Kidney (tissue), 14 donors: Measurements from ENCODE around the gene CALHM1. TPM values are rescaled to one million over a fixed set of nuclear protein-coding genes. Genes with fewer than 3 reads are reported as not detected.
A peak's percentile ranks its signal among the peaks of the same experiment; 100 is the strongest.

Experiments used
- DNase-seq, 5 donors: peaks; one replicate each; pipeline ENCODE4 v3.0.0-alpha.2; 2013 to 2020
- FAIRE-seq: peaks from 2 replicates; lab custom pipeline; 2012; peaks lifted over from hg19 to GRCh38; lab: Jason Lieb, UNC
- H3K27ac ChIP-seq, 2 donors: one replicate each; pipeline ENCODE4 v1.7.0; 2013; ENCODE audit warnings: low read depth in 2 of 2, low read length in 2 of 2, inconsistent platforms in 1 of 2
- H3K27me3 ChIP-seq: one replicate; pipeline ENCODE4 v1.7.1; 2013; ENCODE audit warnings: low read length, inconsistent platforms; ENCODE audit not compliant: control insufficient read depth, insufficient read depth
- H3K36me3 ChIP-seq, 3 donors: one replicate each; pipeline versions ENCODE4 v1.7.0 to v1.7.1; 2013; ENCODE audit warnings: low read length in 3 of 3, control low read depth in 1 of 3, inconsistent platforms in 1 of 3; ENCODE audit not compliant: insufficient read depth in 3 of 3, control insufficient read depth in 2 of 3
- H3K4me1 ChIP-seq, 3 donors: one replicate each; pipeline versions ENCODE4 v1.7.0 to v1.7.1; 2013; ENCODE audit warnings: low read length in 3 of 3, inconsistent platforms in 1 of 3, low read depth in 1 of 3; ENCODE audit not compliant: control insufficient read depth in 2 of 3, insufficient read depth in 2 of 3
- H3K4me3 ChIP-seq, 3 donors: one replicate each; pipeline versions ENCODE4 v1.7.0 to v1.8.1; 2013; ENCODE audit warnings: low read length in 3 of 3, control low read depth in 1 of 3, inconsistent platforms in 1 of 3
- H3K9ac ChIP-seq, 3 donors: one replicate each; pipeline versions ENCODE4 v1.7.0 to v1.7.1; 2013; ENCODE audit warnings: low read length in 3 of 3, control low read depth in 1 of 3, inconsistent platforms in 1 of 3
- H3K9me3 ChIP-seq, 3 donors: one replicate each; pipeline versions ENCODE4 v1.7.0 to v1.7.1; 2013; ENCODE audit warnings: low read length in 3 of 3, control low read depth in 1 of 3, inconsistent platforms in 1 of 3; ENCODE audit not compliant: control insufficient read depth in 2 of 3, insufficient read depth in 1 of 3
- intact Hi-C: fragments of 100-400 bp; cut with DNase I; formaldehyde crosslinking; loops from one replicate; pipeline ENCODE4 v1.11.1; 2022
- polyA plus RNA-seq: library from polyadenylated mRNA; stranded (reverse); fragments of 350-450 nt; fragmentation: Illumina TruSeq; extraction: RNeasy Lipid Tissue Mini Kit (QIAGEN cat#74804); gene quantifications from one replicate; pipeline ENCODE4 v1.2.3, GENCODE V29; 2014; ENCODE audit warnings: low read depth, low replicate concordance; ENCODE audit not compliant: insufficient read depth
- total RNA-seq: library from RNA; stranded (reverse); fragmentation: NEBNext Ultra II Directional; extraction: Animal tissue kit (Norgen Biotek cat#: 25700); gene quantifications from one replicate; pipeline ENCODE4 v1.2.1, GENCODE V29; 2021
- TF ChIP-seq, protein P1 (sequence below): IDR thresholded peaks from 3 replicates; pipeline ENCODE4 v1.5.1; 2012; ENCODE audit warnings: mild to moderate bottlenecking, moderate library complexity, borderline replicate concordance; ENCODE audit not compliant: insufficient read depth; ENCODE audit errors: extremely low read depth
- donor health status: control.
- donor health status: control.
- donor health status: control.
- donor health status: control.
- donor health status: control.
- donor health status: DM: yes; HTN: yes; CAD: no.
- donor health status: Normal renal cell carcinoma (clear cell type).

The CALHM1 gene
- total and polyA plus RNA-seq, 2 donors from 2014 or later, result not detected

DNA sequence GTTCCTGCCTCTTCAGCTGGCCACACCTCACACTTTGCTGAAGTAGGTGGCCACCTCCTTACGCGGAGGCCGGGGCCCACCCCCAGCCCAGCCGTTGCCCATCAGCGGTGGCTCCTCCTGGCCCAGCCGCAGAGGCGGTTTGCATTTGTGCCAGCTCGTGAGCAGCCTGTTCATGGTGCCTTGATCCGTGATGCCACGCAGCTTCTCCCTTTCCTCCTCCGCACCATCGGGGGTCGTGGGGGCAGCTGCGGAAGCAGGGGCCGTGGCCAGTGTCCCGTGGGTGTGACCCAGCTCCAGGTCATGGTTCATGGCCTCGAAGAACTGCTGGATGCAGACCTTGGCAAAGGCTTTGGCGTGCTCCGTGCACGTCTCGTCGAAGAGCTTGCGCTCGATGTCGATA lies 3.5 kb downstream of the CALHM1 start:
- Histone ChIP-seq H3K4me1 (peaks cover 0 to 12% (median 0%) of the 10 kb centered on the region in 3 donors), H3K36me3 (no peaks in the 10 kb centered on the region), H3K9me3 (no peaks in the 10 kb centered on the region), H3K27me3 (no peaks in the 10 kb centered on the region), H3K4me3 (no peak overlapping the region), H3K9ac (no peak overlapping the region), H3K27ac (no peak overlapping the region)
- intact Hi-C loops, result no loop called here
- DNase-seq, result no peak
- TF ChIP-seq, protein P1, sequence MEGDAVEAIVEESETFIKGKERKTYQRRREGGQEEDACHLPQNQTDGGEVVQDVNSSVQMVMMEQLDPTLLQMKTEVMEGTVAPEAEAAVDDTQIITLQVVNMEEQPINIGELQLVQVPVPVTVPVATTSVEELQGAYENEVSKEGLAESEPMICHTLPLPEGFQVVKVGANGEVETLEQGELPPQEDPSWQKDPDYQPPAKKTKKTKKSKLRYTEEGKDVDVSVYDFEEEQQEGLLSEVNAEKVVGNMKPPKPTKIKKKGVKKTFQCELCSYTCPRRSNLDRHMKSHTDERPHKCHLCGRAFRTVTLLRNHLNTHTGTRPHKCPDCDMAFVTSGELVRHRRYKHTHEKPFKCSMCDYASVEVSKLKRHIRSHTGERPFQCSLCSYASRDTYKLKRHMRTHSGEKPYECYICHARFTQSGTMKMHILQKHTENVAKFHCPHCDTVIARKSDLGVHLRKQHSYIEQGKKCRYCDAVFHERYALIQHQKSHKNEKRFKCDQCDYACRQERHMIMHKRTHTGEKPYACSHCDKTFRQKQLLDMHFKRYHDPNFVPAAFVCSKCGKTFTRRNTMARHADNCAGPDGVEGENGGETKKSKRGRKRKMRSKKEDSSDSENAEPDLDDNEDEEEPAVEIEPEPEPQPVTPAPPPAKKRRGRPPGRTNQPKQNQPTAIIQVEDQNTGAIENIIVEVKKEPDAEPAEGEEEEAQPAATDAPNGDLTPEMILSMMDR, result no peak
- no peak for FAIRE-seq

DNA sequence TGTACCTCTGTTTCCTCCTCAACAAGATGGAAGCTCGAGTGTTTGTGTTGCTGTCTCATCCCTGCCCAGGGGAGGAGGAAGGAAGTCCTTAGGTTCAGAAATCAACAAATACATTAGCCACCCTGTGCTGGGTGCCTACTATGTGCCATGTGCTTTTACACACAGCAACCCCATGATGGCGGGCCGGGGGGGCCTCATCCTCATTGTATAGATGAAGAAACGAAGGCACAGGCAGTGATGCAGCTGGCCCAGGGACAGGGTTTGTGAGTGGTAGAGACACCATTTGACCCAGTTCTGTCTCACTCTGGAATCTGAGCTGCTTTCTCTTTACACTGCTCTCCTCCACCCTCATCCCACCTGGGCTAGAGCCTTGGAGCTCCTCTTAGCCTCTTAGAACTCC lies 4.7 kb downstream of the CALHM1 start:
- Histone ChIP-seq H3K9ac (no peak overlapping the region), H3K4me3 (no peak overlapping the region), H3K36me3 (no peaks in the 10 kb centered on the region), H3K27ac (no peak overlapping the region), H3K9me3 (no peaks in the 10 kb centered on the region), H3K4me1 (peaks cover 0 to 19% (median 0%) of the 10 kb centered on the region in 3 donors), H3K27me3 (no peaks in the 10 kb centered on the region)
- no peak for FAIRE-seq
- TF ChIP-seq, protein P1, result no peak
- DNase-seq, result no peak
- intact Hi-C loops, result no loop called here

DNA sequence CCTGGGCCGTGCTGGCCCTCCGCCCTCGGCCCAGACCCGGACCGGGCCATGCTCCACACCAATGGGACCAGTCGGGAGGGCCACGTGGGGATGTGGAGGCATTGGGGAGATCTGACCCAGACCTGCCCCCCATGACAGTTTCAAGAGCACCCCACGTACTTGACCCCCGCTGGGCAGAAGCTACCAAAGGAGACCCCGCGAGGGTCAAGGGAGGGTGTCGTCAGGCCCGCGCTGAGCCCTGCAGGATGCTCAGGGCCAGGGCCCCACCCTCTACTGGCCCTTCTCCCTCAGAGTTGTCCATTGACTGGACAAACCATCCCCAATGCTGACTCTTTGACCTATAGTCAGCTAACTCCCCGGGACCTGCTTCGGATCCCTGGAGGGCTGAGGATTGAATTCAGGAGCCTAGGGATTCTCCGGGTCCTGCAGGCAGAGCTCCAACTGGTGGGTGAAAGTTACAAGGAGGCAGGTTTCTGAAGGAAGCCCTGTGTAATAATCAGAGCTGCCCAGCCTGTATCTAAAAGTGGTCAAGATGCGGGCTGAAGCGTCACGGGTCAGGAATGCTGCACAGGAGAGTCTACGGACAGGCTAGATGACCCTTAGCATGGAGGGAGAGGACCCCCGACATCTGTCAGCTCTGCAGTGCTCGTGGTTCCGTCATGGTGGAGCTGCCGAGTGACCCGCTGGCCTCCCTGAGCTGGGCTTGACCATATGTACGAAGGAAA lies 6.0 kb downstream of the CALHM1 start:
- H3K9ac ChIP-seq, result peak overlapping the region in 2 of 3 donors; percentile 17 to 46

More for the DNA sequence above, 6.0 kb downstream of the CALHM1 start:
- peaks cover 0 to under 1% (median 0%) of the 10 kb centered on the region in 3 donors for H3K36me3 ChIP-seq
- H3K27ac ChIP-seq, result peak overlapping the region in 1 of 2 donors; percentile 57
- intact Hi-C loops, result no loop called here
- H3K9me3 ChIP-seq, result no peaks in the 10 kb centered on the region
- H3K4me1 ChIP-seq, result peaks cover 0 to 22% (median 0%) of the 10 kb centered on the region in 3 donors
- peak overlapping the region; percentile 19 to 71 (median 33) for H3K4me3 ChIP-seq
- FAIRE-seq (no peak), DNase-seq (peak in 3 of 5 donors; percentile 3 to 80 (median 10))
- no peaks in the 10 kb centered on the region for H3K27me3 ChIP-seq
- TF ChIP-seq, protein P1, result no peak
